Frontal cortex (tissue), 4 donors: Measurements from ENCODE around the gene JUP. TPM values are rescaled to one million over a fixed set of nuclear protein-coding genes. Genes with fewer than 3 reads are reported as not detected.
"Not testable (repeated sequence)": the region's sequence is repeated elsewhere in the genome, so short reads cannot be mapped to it uniquely, and the experiment has no call there.

Experiments
- DNase-seq, 2 donors: peaks; one replicate each; pipeline ENCODE4 v3.0.0; 2012; ENCODE audit warnings: low spot score in 2 of 2
- FAIRE-seq: peaks from 2 replicates; lab custom pipeline; 2012; peaks lifted over from hg19 to GRCh38; lab: Jason Lieb, UNC
- total RNA-seq: library from RNA; depleted of rRNA; stranded (reverse); fragments of >200 nt; gene quantifications from one replicate; pipeline ENCODE4 v1.2.3, GENCODE V29; 2014
- donor health status: control.
- donor health status: control.
- donor health status: control.

JUP gene
- 33.8 TPM for total RNA-seq

- peak; percentile 97 for FAIRE-seq
- peak; percentile 98 to 99 for DNase-seq
Observed at GRCh38 chr17:41786227-41787020, at the start of gene JUP. TSS of gene JUP (minus strand) at chr17:41786711. CDS start at chr17:41771854, 14,857 bp downstream.

GRCh38 chr17:41835800-41836549 is 49.5 kb upstream of the JUP start, which contains the start of gene NT5C3B:
TSS of gene NT5C3B (minus strand) at chr17:41836232. CDS start at chr17:41836193, 39 bp downstream.
- DNase-seq (peak; percentile 82 to 86), FAIRE-seq (no peak)

GRCh38 chr17:41835214-41835799 is 48.8 kb upstream of the JUP start:
- FAIRE-seq: no peak
- DNase-seq: no peak

GRCh38 chr17:41829961-41830360 is 43.5 kb upstream of the JUP start:
- not testable (repeated sequence) for DNase-seq

GRCh38 chr17:41825175-41825845 is 38.8 kb upstream of the JUP start:
- DNase-seq (no peak), FAIRE-seq (no peak)

More at GRCh38 chr17:41829961-41830360, 43.5 kb upstream of the JUP start:
- FAIRE-seq: not testable (repeated sequence)

GRCh38 chr17:41824086-41824485 is 37.6 kb upstream of the JUP start:
- FAIRE-seq (no peak), DNase-seq (no peak)

- FAIRE-seq: no peak
- no peak for DNase-seq
Observed at GRCh38 chr17:41823580-41823979, 37.1 kb upstream of the JUP start.

- DNase-seq: no peak
- FAIRE-seq: no peak
Observed at GRCh38 chr17:41823141-41823524, 36.6 kb upstream of the JUP start.

GRCh38 chr17:41822216-41823140 is 36.0 kb upstream of the JUP start:
- FAIRE-seq (no peak), DNase-seq (no peak)

GRCh38 chr17:41821776-41822175 is 35.3 kb upstream of the JUP start:
- DNase-seq (no peak), FAIRE-seq (no peak)

- DNase-seq: no peak
- FAIRE-seq: no peak
Observed at GRCh38 chr17:41818024-41818423, 31.5 kb upstream of the JUP start.

- no peak for FAIRE-seq
- no peak for DNase-seq
Observed at GRCh38 chr17:41816637-41817320, 30.3 kb upstream of the JUP start.

- no peak for FAIRE-seq
- no peak for DNase-seq
Observed at GRCh38 chr17:41814195-41814594, 27.7 kb upstream of the JUP start.

GRCh38 chr17:41813699-41814124 is 27.2 kb upstream of the JUP start:
- DNase-seq (no peak), FAIRE-seq (no peak)

- FAIRE-seq (no peak), DNase-seq (no peak)
Observed at GRCh38 chr17:41813152-41813680, 26.7 kb upstream of the JUP start.

- no peak for FAIRE-seq
- DNase-seq: peak; percentile 72 to 74
Observed at GRCh38 chr17:41812381-41813151, 26.1 kb upstream of the JUP start, which contains the start of gene FKBP10. TSS of gene FKBP10 (plus strand) at chr17:41813004. CDS start at chr17:41813035, 31 bp downstream.
